Stimulated activated naive CD4-positive, alpha-beta T cell treated with Interleukin-2 at 50 U/mL for 16 hours (primary cell): ENCODE data around the gene CDH23.
"Not testable (repeated sequence)": the region's sequence is repeated elsewhere in the genome, so short reads cannot be mapped to it uniquely, and the experiment has no call there.

Source experiments
- DNase-seq: peaks from one replicate; lab custom pipeline; 2025; lab: John Stamatoyannopoulos, UW

The CDH23 gene

DNA sequence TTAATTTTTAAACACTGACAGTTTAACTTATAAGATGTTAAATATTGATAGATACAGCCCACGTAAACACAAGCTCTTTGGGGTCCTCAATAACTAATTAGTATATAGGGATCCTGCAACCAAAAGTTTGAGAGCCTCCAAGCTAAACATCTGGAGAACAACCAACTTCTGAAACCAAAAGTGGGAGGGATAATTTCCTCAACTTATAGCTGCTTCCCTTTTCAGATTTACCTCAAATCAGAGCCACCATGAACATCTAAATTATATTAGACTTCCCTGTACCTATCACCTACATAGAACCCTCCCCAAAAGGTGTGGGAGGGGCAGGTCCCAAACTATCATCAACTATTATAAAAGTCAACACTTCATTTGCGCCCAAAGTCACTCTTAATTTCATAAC, 445.7 kb downstream of the CDH23 start:
- DNase-seq, result no peak

DNA sequence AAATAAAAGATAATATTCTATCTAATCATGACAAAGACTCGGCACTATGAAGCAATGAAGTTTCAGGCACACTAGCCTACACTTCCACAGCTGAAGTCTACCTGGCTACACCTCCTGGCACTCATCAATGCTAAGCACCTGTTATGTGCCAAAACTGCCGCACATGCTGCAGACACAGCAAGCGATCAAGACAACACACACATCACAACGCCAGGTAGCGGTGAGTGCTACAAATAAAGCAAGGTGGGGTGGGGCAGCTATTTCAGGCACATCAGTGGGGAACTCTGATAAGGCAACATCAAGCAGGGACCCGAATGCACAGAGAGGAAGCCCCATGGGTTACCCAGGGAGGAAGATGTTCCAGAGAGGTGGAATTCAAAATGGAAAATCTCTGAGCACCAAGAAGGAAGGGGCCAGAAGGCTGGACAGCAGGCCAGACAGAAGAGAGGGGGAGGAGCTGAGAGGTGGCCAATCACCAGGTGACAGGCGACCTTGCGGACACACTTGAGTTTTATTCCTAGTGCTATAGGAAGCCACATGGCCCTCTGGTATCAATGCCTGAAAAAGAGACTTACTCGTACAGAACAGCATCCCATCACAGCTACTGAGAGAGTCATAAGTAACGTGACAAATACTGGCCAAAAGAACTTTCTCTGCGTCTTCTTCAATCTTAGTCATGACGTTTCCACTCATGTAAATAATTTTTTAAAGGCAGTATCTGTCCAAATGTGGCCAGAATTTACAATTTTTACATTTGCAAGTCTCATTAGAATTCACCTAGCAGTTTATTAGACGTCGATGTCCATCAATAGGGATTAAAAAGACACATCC, 446.4 kb downstream of the CDH23 start:
- no peak for DNase-seq

DNA sequence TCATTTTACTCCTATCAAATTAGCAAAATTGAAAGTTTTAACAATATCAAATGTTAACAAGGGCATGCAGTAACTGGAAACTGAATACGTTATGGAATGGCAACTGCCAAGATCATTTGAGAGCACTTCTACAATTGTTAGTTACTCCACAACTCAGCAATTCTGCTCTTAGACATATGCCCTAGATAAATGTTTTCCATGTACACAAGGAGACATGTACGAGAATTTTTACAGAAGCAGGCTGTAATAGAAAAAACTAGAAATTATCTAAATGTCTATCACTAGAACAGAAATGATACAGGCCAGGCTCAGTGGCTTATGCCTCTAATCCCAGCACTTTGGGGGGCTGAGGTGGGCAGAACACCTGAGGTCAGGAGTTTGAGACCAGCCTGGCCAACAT, 447.4 kb downstream of the CDH23 start:
- DNase-seq, result no peak

DNA sequence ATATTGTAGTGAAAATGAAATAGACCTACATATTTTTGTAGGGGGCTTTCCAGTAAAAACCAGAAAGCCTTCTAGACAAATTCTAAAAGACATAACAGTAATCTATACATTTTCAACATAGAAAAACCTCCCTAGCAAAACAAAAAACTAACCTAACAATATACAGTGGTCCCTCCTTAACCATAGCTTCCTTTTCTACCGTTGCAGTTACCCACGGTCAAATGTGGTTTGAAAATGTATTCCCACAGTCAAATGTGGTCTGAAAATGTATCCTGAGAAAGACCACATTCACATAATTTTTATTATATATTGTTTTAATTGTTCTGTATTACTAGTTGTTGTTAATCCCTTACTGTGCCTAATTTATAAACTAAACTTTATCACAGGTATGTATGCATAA, 448.0 kb downstream of the CDH23 start:
- DNase-seq, result no peak

DNA sequence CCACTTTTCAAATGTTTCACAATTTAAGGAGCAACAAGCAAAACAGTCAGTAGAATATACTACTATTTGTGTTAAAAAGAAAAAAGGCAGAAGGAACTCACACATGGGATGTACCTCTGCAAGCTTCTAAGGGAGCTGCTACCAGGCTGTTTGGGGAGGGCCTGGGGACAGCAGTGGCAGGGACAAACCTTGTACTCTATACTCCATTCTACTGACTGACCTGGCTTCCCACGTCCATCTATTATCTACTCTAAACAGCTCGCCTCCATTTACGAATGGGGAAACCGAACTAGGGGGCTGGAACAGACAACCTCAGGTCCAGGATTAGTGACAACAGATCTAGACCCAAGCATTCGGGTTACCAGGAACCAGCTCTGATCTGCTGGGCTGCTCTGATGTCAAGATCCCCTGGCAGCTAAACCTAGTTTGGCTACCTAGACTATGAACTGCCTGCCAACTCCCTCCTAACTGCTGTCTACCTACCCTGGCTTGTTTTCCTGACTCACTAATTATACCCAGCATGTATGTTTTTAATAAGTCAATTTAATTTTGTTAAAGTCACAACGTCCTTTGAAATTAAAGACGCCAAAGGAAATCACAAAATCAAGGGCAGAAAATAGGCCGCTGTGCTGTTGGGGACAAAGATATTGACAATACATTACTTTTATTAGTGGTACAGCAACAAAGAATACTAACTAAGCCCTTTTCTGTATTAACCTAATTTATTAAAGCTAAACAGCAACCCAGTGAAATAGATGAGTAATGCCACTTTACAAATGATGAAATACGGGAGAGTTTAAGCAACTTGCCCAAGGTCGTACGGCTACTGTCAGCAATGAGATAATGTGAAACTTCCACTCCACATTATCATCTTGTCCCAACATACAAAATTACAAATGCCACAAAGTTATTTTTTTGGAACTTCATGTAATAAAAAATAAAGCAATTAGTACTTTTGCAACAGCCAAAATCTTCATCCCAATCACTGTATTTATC, 449.0 kb downstream of the CDH23 start:
- DNase-seq, result no peak

DNA sequence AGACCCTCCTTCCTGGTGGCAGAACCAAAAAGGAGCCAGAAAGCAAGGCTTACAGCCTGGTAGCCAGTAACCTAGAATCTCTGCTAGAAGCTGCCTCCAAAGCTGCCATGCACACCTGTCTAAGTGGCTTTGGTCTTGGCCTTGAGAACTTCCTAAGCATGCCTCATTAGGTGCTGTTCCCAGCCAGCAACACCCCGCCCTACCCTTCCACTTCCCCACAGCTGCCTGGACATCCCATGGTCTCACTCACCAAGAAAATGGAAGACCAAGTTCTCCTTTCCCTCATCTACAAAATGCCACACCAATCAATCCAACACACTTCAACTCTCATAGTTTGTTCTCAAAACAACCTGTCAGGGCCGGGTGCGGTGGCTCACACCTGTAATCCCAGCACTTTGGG, 450.1 kb downstream of the CDH23 start:
- no peak for DNase-seq

DNA sequence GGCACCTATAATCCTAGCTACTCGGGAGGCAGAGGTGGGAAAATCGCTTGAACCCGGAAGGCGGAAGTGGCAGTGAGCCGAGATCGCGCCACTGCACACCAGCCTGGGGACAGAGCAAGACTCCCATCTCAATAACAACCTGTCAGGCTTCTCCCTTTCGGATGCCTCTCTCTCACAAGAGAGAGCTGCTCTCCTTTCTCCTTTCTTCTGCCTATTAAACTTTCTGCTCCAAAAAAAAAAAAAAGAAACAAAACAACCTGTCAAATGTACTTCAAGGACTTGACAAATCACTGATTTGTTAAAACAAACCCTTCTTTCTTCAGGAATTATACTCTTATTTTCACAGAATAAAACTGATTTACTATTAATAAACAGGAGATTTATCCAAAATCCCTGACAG, 450.7 kb downstream of the CDH23 start:
- no peak for DNase-seq

DNA sequence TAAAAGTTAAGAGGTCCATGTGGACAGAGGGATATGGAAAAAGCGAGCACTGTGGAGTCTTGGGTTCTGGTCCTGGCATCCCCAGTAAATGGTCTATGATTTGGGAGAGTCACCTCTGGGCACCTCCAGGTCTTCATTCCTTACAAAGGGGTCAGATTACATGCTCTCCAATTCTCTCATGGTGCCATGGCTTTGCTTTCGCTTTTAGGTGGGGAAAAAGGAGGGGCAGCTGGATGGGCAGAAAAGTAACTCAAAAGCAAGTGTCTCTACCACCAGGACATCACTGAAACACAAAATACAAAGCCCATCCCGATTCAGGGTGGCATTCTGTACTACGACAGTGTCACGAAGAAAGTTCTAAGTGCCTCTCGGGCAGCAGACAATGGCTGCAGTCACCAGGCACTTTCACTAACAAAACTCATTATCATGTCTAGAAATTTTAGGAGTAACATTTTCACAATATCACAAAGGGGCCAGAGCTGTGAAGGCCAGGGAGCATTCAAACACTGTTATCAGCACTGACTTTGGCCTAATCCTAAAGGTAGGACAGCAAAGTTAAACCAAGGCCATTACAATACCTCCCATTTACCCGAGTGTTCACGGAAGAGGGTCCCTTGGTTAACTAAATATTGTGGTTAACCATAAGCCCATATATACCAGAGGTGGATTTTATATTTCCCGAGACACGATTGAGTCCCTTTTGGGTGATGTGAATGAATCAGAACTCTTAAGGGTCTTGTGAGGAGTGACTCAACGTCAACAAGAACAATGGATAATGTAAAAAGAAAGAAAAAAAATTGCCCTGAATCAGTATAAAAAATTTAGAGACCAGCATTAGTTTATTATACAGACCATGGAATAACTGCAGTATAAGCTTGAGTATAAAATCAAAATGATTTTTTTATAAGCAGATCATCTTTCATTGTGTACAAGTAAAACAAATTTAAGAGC, 451.9 kb downstream of the CDH23 start:
- no peak for DNase-seq

DNA sequence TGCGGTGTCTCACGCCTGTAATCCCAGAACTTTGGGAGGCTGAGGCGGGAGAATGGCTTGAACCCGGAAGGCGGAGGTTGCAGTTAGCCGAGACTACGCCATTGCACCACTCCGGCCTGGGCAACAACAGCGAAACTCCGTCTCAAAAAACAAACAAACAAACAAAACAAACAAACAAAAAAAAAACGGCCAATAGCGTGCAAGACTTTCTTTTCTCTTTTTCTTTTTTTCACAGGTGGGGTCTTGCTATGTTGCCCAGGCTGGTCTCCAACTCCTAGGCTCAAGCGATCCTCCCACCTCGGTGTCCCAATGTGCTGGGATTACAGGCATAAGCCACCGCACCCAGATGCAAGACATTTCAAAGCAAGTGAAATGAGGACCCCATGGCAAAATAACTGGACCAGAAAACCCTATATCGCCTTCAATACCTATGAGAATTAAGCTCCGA, 452.8 kb downstream of the CDH23 start:
- no peak for DNase-seq

DNA sequence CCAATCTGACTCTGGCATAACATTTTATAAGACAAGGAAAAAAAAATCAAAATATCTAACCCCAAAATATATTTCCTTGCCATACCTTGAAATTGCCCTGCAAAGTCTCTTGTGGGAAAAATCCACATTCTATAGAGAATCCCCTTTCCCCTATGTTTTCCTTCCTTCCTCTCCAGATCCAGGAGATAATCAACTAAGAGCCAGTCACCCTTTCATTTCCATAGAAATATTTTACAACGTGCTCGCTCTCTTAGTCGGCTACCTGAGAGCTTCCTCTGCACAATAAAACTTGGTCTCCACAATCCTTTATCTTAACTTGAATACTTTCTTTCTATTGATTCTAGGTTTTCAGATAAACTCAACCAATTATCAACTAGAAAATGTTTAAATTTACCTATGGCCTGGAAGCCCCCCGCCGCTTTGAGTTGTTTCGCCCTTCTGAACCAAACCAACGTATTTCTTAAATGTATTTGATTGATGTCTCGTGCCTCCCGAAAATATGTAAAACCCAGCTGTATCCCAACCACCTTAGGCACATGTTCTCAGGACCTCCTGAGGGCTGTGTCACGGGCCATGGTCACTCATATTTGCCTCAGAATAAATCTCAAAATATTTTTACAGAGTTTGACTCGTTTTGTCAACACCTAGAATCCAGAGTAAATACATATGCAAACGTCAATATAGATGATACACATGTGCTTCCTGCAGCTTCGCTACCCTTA, 453.5 kb downstream of the CDH23 start:
- DNase-seq, result no peak

DNA sequence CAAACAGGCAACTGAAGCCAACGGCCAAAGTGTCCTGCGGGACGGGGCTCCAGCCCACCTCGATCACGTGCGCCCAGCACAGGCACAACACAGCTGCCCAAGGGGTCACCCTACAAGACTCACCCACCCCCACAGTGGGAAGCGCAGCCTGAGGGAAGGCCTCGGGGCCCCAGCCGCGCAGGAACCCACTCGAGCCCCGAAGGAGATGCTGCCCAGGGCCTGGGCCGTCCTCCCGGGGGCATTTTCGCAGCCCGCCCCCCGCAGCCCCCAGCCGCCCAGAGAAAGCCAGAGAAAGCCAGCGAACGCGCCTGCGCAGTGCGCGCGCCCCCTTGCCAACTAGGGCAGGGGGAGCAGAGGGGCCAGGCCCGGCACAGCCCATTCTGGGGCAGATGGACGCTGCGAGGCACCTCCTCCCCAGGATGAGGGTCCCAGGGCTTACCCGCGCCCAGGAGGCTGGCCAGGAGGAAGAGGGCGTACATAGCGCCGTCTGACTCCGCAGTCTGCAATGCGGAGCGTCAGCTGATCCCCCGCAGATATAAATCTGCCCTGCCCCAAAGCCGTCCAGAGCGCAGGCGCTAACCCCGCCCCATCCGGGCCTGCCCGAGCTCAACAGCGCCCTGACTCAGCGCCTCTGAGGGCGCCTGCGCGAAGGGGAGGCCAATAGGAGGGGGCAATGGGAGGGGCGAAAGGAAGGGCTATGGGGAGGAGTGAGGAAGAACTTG, 454.2 kb downstream of the CDH23 start, which contains the start of gene PSAP:
Gene PSAP, minus strand, starts transcription at position 509 of the 722 bp plus-strand sequence. Its CDS starts 30 bp downstream, at position 479.
- DNase-seq, result peak; percentile 98

DNA sequence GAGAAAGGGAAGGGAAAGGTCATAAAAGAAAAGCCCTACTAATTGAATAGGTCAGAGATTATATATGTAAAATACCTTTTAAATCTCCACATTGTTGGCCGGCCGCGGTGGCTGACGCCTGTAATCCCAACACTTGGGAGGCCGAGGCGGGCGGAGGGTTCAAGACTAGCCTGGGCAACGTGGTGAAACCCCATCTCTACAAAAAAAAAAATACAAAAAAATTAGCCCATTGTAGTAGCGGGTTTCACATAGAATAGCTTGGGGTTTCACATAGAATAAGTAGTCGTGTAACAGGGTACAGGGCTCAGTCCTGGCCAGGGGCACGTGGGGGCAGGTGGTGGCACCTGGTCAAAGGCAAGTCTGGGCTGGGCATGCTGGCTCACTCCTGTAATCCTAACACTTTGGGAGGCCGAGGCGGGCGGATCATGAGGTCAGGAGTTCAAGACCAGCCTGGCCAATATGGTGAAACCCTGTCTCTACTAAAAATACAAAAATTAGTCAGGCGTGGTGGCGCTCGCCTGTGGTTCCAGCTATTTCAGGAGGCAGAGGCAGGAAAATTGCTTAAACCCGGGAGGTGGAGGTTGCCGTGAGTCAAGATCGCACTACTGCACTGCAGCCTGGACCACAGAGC, 454.9 kb downstream of the CDH23 start:
- not testable (repeated sequence) for DNase-seq

DNA sequence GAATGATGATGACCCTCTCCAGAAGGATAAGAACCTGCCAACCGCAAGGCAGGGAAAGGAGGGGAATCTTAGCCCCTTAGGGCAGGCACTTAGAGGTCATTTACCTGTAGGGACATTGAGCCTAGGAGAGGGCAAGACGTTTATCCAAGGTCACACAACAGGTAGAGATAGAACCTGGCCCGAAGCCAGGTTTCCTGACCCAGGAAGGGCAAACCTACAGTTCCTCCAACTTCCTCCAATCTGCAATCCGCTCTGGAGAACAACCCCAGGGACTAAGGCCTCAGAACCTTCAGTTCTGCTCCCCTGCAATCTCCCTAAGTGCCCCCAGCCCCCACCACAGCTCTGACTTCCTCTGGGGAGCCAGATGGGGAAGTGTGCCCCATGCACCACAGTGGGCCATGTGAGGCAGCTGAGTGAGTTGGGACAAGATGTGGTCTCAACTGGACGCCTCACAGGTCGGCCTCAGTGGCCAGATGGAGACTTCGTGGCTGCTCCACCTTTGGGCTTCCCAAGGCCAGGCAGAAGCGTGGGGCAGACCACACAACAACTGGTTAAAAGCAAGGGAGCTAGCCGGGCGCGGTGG, 455.7 kb downstream of the CDH23 start:
- DNase-seq, result no peak

DNA sequence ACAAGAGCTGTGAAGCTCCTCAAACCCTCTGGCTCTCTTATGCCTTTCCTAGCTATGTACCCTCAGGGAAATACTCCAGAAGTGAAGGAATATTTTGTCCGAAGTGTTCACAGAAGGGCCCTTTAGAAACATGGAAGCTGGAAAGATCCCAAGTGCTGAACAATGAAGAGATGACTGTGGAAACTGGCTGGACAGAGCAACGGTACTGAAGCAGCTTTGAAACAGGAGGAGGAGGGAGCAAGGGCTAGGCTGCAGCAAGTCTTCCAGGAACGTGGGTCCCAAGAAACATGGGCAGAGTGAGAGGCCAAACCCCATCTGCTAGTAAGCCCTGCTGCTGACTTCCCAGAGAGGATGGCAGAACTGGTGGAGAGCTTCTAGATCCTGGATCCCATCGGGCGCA, 457.3 kb downstream of the CDH23 start:
- DNase-seq, result no peak

DNA sequence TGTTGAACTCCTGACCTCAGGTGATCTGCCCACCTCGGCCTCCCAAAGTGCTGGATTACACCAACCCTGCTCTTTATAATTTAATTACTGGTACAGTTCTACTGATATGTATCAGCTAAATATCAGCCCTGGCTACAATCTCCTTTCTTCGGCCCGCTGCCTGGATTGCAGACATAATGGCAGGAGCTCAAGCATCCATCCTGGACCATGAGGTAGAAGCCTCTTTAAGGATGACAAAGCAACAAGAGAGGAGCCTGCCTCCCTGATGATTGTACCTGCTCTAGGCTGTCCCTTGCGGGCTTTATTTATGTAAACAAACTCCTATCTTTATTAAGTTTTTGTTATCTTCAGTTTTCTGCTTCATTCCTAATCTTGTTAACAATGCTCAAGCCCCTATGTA, 459.9 kb downstream of the CDH23 start:
- DNase-seq, result no peak

DNA sequence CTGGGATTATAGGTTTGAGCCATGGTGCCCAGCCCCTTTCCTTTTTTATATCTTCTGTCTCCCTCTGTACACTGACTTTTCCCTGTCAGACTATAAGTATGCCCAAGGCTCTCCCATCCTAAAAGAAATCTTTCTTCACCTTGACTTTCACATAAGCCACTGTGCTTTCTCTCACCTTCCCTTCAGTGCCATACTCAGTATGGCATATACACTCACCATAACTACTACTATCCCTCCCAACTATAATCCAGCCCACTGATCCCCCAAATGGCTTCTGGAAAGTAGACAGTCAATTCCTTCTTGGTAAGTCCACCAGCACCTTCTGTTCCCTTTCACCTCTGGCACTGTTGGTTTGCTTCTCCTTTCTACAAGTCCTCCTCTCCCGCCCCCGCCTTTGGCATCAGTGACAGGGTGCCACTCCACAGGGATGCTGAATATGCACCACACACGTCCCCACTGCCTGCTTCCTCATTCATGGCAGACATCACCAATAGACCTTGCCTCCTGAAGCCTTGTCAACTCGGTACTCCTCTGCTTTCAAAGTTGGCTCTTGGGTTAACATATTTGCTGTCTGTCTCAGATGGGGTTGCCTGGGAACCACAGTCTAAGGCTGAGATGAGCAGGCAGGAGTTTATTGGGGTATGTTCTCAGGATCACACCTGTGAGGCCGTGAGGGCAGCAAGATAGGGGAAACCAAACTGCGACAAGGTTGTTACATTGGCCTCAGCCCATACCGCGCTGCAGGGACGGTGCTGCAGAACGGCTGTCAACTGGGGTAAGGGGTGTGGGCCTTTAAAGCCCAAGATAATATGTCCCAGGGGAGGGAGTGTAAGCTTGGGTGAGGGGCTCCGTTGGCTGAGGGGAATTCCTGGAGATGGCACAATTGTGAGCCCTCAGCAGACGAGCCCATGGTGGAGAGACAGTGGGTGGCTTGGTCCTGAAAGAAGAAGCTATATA, 461.5 kb downstream of the CDH23 start:
- no peak for DNase-seq

DNA sequence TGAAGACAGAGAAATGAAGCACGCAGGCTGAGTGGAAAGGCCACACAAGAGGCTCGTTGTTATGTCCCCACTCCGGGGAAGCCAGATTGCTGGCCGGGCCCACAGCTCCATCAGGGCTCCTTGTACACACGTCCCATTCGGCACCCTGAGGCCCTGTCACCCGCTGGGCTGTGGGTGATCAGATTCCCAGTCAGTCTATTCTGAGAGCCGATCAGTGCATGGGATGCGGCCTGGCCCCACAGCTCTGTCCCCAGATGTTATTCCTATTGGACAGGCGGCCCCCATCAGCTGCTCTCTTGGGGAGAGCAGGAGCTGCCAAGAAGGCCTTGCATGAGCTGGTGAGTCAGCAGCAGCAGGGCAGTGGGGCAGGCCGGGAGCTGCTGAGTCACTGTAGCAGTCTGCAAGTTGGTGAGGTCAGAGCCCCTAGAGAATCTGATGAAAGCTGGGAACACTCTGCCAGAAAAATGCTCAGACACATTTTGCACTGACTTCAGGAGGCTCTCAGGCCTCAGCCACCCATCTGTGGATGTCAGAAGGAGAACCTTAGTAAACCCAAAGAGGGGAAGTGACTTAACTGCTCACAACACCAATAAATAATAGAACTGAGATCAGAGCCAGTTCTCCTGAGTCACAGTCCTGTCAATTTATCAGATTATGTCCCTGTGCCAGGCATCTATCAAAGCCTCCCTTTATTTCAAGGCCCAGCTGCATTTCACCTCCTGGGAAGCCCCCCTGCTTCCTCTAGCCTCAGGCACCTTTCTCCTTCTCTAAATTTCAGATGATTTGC, 463.7 kb downstream of the CDH23 start:
- peak; percentile 15 for DNase-seq
